ENCODE measurements around the gene XRCC1.

DNA sequence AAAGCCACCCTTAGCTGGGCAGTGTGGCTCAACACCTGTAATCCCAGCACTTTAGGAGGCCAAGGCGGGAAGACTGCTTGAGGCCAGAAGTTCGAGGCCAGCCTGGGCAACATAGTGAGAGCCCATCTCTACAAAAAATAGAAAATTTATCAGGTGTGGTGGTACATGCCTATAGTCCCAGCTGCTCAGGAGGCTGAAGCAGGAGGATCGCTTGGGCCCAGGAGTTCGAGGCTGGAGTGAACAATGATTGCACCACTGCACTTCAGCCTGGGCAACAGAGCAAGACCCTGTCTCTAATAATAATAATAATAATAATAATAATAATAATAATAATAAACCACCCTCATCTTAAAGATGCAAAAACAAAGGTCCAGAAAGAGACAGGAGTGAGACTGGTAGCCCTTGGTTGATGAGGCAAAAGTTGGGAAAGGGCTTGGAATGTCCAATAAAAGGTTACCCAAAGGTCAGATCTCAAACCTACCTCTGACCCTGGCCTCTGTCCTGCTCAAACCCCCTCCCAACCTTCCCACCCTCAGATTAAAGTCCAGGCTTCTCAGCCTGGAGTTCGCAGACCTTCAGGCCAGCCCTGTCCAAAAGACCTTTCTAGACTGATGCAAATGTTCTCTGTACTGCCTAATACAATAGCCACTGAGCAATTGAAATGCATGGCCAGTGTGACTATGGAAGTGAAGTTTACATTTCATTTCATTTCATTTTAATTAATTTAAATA is 33.2 kb downstream of the XRCC1 start:
- TF ChIP-seq NR2C1 (IDR thresholded peaks at IDR 0.05) (no peak), NR2C1 (tag; IDR thresholded peaks at IDR 0.05) (no peak), CTCF (IDR thresholded peaks at IDR 0.05 in 2 of 3, conservative IDR thresholded peaks at IDR 0.05 in 1 of 3; ENCODE audit: insufficient read depth in 2 of 3, low read depth in 1 of 3, low read length in 3 of 3) (no peak), POLR2A (conservative IDR thresholded peaks at IDR 0.05) (no peak), PCBP2 (IDR thresholded peaks at IDR 0.05; ENCODE audit: low read depth, low read length, poor library complexity, severe bottlenecking) (no peak), YY1 (IDR thresholded peaks at IDR 0.05; ENCODE audit: borderline replicate concordance in 1 of 3, control insufficient read depth in 1 of 3, extremely low read depth in 1 of 3, insufficient read depth in 3 of 3, insufficient read length in 1 of 3, insufficient replicate concordance in 2 of 3, low read depth in 1 of 3, low read length in 2 of 3) (no peak), TFAM (CRISPR knock-in tag; conservative IDR thresholded peaks at IDR 0.05) (no peak), FOSL1 (tag; conservative IDR thresholded peaks at IDR 0.05) (no peak), MEF2A (IDR thresholded peaks at IDR 0.05; ENCODE audit: control insufficient read depth, low read depth, low read length) (no peak), RFX5 (IDR thresholded peaks at IDR 0.05; ENCODE audit: low read depth, low read length) (no peak)
- TF ChIP-seq, protein P1, sequence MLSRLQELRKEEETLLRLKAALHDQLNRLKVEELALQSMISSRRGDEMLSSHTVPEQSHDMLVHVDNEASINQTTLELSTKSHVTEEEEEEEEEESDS (CRISPR knock-in tag; IDR thresholded peaks at IDR 0.05): no peak
- TF ChIP-seq, protein P2, sequence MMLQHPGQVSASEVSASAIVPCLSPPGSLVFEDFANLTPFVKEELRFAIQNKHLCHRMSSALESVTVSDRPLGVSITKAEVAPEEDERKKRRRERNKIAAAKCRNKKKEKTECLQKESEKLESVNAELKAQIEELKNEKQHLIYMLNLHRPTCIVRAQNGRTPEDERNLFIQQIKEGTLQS (IDR thresholded peaks at IDR 0.05): no peak
- TF ChIP-seq, protein P2 (CRISPR knock-in tag; conservative IDR thresholded peaks at IDR 0.05): no peak
- TF ChIP-seq, protein P3, sequence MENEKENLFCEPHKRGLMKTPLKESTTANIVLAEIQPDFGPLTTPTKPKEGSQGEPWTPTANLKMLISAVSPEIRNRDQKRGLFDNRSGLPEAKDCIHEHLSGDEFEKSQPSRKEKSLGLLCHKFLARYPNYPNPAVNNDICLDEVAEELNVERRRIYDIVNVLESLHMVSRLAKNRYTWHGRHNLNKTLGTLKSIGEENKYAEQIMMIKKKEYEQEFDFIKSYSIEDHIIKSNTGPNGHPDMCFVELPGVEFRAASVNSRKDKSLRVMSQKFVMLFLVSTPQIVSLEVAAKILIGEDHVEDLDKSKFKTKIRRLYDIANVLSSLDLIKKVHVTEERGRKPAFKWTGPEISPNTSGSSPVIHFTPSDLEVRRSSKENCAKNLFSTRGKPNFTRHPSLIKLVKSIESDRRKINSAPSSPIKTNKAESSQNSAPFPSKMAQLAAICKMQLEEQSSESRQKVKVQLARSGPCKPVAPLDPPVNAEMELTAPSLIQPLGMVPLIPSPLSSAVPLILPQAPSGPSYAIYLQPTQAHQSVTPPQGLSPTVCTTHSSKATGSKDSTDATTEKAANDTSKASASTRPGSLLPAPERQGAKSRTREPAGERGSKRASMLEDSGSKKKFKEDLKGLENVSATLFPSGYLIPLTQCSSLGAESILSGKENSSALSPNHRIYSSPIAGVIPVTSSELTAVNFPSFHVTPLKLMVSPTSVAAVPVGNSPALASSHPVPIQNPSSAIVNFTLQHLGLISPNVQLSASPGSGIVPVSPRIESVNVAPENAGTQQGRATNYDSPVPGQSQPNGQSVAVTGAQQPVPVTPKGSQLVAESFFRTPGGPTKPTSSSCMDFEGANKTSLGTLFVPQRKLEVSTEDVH (IDR thresholded peaks at IDR 0.05; ENCODE audit: low read depth, partially characterized antibody): no peak
- TF ChIP-seq, protein P4, sequence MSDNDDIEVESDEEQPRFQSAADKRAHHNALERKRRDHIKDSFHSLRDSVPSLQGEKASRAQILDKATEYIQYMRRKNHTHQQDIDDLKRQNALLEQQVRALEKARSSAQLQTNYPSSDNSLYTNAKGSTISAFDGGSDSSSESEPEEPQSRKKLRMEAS (CRISPR knock-in tag; IDR thresholded peaks at IDR 0.05): no peak
- TF ChIP-seq, protein P5, sequence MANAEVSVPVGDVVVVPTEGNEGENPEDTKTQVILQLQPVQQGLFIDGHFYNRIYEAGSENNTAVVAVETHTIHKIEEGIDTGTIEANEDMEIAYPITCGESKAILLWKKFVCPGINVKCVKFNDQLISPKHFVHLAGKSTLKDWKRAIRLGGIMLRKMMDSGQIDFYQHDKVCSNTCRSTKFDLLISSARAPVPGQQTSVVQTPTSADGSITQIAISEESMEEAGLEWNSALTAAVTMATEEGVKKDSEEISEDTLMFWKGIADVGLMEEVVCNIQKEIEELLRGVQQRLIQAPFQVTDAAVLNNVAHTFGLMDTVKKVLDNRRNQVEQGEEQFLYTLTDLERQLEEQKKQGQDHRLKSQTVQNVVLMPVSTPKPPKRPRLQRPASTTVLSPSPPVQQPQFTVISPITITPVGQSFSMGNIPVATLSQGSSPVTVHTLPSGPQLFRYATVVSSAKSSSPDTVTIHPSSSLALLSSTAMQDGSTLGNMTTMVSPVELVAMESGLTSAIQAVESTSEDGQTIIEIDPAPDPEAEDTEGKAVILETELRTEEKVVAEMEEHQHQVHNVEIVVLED (CRISPR knock-in tag; IDR thresholded peaks at IDR 0.05): no peak
